ENCODE results near the gene RHAG.
"Not testable (repeated sequence)": the region's sequence is repeated elsewhere in the genome, so short reads cannot be mapped to it uniquely, and the experiment has no call there.

RHAG gene

DNA sequence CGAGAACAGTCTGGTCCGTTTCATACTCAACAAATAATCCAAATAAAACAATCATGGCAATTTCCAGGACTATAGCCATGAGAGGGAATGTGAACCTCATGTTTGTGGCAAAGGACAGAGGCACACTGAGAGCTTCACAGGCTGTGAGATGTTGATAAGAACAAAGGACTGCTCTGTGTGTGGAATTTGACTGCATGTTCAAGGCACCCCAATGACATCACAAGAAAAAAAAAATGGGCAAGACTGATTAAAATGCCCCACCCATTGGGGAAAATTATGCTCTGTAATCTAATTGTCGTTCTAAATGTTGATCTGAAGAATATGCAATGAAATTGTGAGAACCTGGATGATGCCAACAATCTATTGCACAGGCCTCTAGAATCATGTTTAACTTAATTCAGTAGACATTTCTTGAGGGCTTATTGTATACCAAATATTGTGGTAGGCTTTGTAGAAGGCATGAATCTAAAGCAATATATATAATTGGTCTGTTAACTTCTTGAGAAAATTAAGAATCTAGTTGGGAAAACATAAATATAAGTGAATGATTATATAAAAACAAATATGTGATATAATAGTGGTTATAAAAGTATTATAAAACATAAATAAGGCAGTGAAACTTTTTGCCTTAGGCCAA, at the start of gene RHAG:
TSS of gene RHAG (minus strand) at position 127 of the 637 bp plus-strand sequence. CDS start at position 100, 27 bp downstream.
- DNase-seq: no peak

DNA sequence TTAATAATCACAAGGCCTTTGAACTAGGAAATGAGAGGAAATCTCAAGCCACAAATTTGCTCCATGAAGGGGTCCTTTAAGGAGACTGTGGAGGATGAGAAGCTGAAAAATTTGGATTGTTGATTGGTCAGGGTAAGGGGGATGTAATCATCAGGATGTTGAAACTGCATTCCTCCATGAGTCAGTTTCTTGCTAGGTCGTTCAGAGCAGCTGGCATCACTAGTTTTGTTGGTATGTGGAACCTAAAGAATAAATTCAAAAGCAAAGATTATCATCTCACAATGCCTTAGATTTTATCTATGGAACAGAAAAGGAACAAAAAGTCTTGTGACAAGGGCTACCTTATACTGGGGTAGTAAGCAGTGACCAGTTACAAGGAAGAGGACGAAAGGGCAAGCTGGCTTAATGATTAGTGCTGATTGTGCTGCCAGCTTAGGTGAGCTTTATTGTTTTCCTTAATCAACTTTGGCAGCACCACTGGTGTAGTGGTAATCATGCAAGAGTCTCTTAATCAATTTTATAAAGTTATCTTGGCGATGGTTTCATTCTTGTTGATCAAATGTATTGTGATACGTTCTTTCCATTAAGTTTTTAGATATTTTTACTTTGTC, 40.1 kb upstream of the RHAG start:
- no peak for DNase-seq

DNA sequence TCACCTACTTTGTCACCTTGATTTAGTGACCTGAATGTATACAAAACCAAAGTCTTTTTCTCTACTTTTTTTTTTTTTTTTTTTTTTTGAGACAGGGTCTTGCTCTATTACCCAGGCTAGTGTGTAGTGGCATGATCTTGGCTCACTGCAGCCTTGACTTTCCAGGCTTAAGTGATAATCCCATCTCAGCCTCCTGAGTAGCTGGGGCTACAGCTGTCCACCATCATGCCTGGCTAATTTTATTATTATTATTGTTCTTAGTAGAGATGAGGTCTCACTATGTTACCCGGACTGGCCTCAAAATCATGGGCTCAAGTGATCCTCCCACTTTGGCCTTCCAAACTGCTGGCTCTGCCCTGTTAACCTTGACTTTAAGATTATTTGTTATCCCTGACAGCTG, 39.2 kb upstream of the RHAG start:
- DNase-seq: no peak

DNA sequence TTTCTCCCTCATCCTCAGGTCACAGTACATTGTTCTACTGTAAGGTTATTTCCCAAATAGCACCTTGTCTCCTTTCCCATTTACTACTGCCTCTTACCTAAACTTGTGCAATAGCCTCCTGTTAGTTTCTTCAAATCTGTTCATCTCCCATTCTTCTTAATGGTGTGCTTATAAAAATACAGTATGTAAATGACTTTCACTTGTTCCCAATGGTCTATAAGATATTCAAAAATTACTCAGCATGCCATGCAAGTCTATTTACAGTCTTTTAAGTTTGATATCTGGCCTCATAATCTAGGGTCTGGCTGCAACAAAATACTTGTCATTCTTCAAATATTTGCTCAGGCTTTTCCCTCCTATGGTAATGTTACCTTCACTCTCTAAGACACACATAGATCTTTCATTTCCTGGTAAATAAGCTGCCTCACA, 31.5 kb upstream of the RHAG start:
- DNase-seq: no peak

DNA sequence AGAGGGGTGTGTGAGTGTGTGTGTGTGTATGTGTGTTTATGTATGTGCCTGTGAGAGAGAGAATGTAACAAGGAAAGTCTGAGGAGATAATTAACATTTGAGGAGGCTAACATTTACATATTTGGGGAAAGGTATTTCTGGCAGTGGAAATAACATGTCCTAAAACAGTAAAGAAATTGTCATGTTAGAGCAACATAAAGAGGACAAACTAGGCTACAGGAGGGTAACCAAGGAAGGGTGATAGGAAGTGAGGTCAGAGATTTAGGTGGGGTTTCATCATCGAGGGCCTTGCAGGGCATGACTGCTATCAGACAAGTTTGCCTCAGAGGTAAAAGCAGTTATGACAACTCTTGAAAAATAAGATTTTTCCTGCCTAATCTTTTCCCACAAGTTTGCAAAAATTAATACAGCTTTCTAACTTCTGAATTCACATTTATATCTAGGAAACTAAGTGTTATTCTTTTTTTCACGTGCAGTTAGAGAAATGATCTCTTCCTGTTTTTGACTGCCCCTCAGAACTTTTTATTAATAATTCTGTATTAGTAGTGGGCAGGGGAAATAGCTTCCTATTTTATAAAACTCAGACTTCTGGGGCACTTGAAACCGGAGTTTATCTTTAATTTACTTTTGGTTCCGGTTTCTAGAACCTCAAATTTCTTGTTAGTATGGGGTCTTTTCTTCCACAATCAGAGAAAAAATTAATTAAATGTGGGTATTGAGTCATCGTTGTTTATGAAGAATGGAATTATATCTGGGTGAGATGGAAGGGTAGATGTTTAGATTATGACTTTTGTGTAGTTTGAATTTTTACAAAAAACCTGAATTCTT, 30.5 kb upstream of the RHAG start:
- no peak for DNase-seq

DNA sequence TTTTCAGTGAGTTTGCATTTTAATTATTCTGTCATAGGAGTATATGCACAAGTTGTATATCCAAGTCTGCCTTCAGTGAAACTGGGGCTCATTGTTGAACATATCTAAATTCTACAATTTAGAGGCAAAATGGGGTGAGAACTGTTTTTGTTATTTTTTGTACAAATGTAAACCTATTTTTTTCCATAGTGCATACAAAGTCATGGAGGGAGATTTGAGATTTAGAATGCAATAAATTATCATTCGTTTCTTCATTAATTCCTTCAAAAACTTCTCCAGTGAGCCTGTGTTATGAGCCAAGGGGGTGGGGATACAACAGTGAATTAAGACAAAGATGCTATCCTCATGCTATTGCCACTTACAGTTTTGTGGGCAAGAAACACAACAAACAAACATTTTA, 29.8 kb upstream of the RHAG start:
- DNase-seq: no peak

DNA sequence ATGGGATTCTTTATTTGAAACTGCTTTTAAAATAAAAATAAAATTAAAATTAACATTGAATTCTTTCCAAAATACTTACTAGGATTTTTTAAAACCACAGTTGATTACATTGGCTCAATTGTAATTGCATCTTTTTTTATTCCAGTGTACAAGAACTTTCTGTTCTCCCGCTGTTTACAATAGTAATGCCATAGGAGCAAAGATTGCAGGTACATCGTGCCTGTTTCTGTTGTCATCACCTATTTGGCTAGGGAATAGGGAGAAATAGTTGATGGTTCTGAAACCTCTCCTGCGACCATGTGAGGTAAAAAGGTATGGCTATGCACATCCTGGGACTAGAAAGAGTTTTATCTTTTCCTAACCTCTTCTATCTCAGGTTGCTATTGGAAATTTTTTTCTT, 28.2 kb upstream of the RHAG start:
- no peak for DNase-seq

DNA sequence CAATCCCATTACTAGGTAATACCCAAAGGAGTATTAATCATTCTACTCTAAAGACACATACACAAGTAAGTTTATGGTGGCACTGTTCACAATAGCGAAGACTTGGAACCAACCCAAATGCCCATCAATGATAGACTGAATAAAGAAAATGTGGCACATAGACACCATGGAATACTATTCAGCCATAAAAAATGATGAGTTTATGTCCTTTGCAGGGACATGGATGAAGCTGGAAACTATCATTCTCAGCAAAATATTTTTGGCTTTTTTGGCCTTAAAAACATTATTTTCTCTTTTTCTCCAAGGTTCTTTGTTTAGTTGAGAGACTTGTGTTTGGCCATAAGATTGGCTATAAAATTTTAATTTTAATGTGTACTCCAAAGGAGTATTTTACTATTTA, 27.4 kb upstream of the RHAG start:
- DNase-seq: not testable (repeated sequence)

DNA sequence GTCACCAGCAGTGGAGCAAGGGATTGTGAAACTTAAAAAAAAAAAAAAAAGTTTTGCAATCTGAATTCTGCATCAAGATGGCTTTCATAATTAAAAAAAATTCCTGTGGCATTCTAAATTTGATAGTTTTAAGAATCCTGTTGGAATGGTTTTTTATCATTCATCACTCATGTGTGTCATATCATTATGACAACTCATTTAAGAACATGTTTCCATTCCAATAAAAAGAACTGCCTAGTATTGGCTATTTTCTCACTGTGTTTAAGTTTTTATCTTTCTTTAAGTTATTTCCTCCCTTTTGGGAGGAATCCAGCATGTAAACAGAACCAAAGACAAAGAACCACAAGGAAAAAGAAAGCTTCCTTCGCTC, 26.2 kb upstream of the RHAG start:
- no peak for DNase-seq

DNA sequence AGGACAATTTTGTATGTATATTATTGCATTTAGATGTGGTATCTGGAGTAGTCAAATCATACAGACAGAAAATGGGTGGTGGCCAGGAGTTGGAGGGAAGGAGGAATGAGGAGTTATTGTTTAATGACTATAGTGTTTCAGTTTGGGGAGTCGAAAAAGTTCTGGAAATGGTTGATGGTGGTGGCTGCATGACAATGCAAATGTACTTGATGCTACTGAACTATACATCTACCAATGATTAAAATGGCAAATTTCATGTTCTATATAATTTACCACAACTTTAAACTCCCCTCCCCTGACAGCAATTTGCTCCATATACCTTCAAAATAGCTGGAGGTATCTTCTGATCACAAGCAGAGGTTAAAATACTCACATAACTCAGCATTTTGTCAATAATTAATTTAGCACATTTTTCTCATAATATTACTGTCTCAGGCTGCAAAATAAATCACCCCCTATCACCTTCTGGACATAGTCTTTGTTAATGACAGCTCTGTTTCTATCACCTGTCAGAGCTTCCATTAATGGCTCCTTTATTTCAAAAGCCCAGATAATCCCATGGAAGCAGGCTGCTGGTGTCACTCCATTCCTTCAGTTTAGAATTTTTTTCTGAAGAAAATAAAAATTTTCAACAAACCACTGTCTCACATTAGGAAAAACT, 25.7 kb upstream of the RHAG start:
- no peak for DNase-seq

DNA sequence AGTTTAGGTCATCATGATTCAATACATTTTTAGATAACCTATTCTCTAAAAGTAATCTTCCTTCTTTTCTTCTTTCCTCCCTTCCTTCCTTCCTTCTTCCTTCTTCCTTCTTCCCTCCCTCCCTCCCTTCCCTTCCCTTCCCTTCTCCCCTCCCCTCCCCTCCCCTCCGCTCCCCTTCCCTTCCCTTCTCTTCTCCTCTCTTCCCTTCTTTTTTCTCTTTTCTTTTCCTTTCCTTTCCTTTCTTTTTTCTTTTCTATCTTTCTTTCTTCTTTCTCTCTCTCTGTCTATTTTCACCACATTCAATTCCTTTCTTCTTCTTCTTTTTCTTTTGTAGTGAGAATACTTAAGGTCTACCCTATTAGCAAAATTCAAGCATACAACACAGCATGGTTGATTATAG, 17.3 kb upstream of the RHAG start:
- no peak for DNase-seq

DNA sequence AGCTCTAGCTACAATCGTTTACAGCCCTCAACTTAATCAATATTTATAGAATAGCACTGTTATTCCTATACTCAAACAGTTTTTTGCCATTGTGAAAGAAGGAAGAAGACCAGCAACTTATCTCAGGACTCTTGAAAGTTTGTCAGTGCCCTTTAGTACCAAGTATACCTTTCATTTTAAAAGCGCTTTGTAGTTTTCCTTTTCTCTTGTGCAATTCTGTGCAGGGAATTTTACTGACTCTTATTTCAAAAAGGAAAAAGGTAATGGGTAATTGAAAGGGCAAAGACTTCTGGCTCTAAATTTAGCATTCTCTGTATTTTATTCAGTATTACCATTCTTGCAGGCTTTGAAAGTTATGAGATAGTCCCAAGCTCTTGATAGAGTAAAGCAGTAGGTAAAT, 16.8 kb upstream of the RHAG start:
- DNase-seq: no peak

DNA sequence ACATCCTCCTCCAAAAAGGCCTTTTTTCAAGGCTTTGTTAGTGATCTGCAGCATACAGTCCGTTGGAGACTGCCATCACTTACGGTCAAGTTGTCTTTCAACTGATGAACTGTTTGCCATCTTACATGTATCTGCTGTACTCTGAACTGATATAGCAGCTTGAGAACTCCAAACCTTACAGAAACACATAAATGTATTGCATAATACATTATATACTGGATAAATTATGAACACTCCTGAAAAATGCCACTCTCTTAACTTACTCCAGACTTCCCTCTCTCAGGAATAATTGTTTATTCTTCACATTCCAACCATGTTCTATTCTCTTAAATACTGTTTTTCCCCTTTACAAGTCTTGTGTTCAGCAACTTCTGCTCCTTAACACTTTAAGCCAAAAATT, 14.6 kb upstream of the RHAG start:
- DNase-seq: no peak

DNA sequence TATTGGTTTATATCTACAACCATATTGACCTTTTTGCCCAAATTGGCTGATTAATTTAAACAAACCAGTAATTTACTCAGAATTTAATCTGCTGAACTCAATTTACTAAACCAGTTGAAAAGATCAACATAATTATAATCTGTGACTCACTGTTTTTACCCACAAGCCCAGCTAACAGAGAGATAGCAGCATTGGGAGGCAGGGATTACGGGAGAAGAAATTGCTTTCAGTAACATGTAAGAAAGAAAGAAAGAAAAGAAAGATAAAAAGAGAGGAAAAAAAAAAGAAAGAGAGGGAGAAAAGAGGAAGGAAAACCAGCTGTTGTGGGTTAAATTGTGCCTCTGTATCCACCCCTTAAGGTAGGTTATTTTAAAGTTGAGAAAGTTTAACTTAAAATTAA, 13.3 kb upstream of the RHAG start:
- DNase-seq: no peak

DNA sequence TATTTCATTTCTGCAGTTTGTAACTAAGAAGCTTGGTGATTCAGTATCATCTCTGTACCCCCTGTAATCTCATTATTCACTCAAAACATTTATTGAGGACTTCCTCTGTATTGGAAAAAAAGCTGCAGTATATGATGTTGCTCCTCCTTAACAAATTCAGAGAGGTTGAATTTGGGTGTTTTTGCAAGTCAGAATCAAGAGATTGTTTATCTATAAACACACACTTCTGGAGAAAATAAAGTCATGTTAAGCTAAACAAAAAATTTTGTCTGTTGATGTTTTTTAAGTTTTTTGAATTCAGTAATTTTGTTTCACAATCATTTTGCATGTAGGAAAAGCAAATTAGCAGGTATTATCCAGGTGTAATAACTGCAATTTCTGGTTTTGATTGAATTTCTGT, 11.4 kb upstream of the RHAG start:
- DNase-seq: no peak

DNA sequence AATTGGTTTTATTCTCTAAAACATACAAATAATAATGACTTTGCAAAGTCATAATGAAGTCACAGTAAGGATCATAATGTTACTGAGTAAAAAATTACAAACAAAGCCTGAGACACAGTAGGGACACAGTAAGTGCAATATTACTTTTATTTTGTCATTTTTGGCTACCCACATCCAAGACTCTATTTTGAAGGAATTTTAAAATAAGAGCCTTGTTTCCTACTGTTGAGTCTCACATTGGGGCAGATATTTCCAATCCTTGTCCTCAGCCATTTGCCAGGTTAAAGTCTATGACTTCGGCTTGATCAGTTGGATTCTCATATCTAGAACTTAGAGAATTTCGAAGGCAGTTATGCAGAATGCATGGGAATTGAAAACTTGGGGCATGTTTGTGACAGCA, 10.8 kb upstream of the RHAG start:
- no peak for DNase-seq

DNA sequence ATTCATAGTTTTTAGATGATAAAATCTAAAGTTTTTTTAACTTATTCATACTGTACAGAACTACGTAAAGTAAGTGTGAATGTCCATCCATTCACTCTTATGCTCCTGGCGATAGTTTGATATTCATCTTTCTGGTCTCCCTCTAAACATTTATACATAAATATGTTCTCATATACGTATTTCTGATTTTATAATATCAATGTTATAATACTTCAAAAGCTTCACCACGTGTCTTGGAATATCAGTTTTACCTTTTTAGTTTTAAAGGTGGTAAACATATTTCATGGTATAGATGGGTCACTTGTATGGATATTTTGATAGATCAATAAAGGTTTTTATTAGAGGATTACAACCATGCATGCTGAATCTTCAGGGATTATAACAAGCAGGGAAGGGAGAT, 10.3 kb upstream of the RHAG start:
- no peak for DNase-seq

DNA sequence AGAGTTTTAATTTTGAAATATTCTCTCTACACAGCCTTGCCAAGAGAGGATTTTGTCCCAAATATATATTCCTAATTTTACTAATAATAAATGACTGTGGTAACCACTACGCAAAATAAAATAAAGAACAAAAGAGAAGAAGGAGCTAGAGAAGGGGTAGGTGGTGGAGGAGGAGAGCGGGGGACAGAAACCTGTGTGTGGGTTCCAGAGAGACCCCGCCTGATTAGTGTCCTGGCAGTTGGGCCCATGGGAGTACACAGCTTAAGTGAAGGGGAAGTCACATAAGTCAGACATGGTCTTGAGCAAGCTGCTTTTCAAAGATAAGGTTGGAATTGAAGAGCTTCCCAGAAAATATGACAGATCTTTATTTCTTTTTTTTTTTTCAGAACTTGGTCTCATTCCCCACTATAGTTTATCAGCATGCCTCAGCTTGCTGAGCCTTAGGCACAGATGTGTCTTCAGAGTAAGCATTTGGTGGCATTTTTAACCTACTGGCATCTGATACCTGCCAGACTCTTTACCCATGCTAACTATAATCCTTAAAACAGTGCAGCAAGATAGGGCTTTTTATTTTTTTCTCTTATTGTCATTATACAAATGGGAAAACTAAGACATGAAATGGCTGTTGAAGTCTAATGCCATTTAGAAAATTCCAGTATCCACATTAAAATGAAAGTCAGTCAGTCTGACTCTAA, 9.6 kb upstream of the RHAG start:
- no peak for DNase-seq

DNA sequence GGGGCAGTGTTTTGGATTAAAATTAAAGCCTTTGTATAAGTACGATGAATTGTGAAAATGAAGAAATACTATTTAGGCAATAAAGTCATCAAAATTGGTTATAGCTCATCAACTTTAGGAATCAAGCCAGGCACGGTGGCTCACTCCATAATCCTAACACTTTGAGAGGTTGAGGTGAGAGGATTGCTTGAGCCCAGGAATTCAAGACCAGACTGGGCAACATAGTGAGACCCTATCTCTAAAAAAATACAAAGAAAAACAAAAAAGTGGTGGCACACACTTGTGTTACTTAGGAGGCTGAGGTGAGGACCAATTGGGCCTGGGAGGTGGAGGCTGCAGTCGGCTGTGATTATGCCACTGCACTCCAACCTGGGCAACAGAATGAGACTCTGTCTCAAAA, 8.5 kb upstream of the RHAG start:
- DNase-seq: no peak

DNA sequence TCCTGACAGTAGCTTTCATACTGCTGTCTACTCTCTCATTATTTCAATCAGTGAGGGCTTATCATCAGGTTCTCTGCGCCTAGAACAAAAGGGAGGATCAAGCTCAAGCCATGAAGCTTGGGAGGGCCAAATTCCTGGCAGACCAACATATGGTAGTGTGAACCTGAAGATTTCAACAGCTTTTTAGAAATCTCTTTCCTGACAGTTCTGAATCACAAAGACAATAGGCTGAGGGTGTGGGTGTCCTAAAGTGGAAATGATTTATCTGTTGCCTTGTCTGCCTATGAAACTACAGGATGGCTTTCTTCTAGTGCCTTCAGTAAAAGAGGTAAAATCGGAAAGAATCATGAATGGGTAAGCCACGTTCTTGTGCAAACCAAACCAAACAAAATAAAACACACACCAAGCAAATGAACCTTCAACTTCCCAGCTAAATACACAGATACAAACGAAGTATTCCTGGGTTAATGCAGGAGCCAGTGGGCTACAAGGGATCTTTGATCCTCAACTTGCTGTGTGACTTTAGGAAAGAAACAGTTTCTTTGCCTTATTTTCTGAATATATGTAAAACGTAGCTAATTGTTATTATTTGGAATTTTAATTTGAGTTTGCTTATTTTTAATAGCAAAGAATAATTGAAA, 2.7 kb upstream of the RHAG start:
- no peak for DNase-seq

DNA sequence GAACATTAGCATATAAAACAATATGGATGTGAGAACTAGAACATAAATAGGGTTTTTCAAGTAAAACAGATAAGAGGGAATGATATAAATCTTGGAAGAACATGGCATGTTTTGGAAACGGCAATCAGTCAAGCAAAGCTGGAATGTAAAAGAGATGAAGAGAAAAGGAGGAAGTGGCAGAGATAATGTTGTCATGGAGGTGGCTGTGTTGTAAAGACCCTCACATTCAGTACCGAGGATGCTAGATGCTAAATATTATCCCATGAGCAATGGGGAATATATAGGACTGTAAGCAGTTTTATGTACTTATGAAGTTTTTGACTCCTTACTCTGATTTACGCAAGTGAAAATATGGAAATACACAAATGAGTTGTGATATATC, 702 bp upstream of the RHAG start:
- DNase-seq: no peak

DNA sequence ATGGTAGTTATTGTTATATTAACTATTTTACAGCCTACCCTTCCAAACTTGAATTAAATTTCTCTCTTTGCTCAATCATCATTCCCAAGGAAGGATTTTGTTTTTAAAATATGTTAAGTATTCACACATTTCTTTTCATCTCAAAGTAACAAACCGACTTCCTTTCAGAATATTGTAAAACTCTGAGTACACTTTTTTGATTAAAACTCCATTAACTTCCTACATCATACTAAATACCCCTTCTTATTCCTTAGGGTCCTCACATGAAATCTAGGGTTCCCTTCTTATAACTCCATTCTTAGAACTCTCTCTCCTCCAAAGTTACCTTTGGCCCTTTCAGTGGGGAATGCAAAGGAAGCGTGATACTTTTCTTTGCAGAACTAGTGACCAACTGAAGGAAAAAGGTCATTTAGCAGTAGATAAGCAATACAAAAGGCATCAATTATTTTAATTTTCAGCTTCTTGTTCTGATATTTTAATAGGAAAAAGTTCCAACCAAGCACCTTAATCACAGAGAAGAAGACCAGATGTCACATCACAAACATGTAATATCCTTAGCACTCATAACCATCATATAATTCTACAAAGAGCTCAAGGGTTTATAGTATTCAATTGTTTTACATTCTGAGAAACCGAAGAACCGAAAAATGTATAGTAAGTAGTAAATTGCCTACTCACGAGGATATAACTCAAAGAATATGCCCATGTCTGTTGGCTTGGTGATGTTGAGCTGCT, 494 bp downstream of the RHAG start:
- DNase-seq: no peak

Measured in activated naive CD4-positive, alpha-beta T cell (primary cell).